HepG2 (cell line): ENCODE data around the gene AKAP9. TPM values are rescaled to one million over a fixed set of nuclear protein-coding genes. Genes with fewer than 3 reads are reported as not detected.
"Not testable (repeated sequence)": the region's sequence is repeated elsewhere in the genome, so short reads cannot be mapped to it uniquely, and the experiment has no call there.

Experiments
- ATAC-seq: fragments of 200-7000 bp; cut with Tn5 transposase; 3 replicates; pipeline ENCODE4 v1.9.1; 2020; ENCODE audit warnings: mild to moderate bottlenecking, moderate library complexity
- BruUV-seq: library from RNA; stranded (reverse); fragments of 400-500 nt; replicated peaks from 2 replicates; lab custom pipeline; 2021; lab: Mats Ljungman, UMichigan
- CTCF ChIA-PET: fragments of 300-600 bp; formaldehyde crosslinking; extraction: SDS; loops from one replicate; lab custom pipeline; 2021; ENCODE audit warnings: low total read pairs, inconsistent platforms, low intra/inter-chr PET ratio; lab: Yijun Ruan, JAX
- POLR2A ChIA-PET: fragments of 350-600 bp; sonication (Branson Sonifier 250); formaldehyde crosslinking; loops from one replicate; lab custom pipeline; 2020; ENCODE audit warnings: antibody characterized with exemption, inconsistent platforms; lab: Yijun Ruan, JAX
- DNase-seq: peaks from one replicate; pipeline ENCODE4 v3.0.0-alpha.2; 2015; ENCODE audit warnings: low spot score
- FAIRE-seq: peaks from 3 replicates; lab custom pipeline; 2011; peaks lifted over from hg19 to GRCh38; lab: Jason Lieb, UNC
- H2AFZ ChIP-seq: one replicate; pipeline ENCODE4 v1.6.1; 2011; ENCODE audit warnings: low read length, inconsistent platforms
- H3K27ac ChIP-seq: fragments of 300-600 bp; 3 replicates; pipeline ENCODE4 v1.8.0; 2011; ENCODE audit warnings: mixed run types, mild to moderate bottlenecking, mixed read lengths, low read length, inconsistent platforms; ENCODE audit not compliant: insufficient read depth; ENCODE audit errors: extremely low read length
- H3K27me3 ChIP-seq, 2 experiments: fragments of 200-600 bp in 1 of 2; 2 replicates in 1 of 2; 3 replicates in 1 of 2; pipeline versions ENCODE4 v1.6.0 to v1.8.0; 2011; ENCODE audit warnings: low read length in 2 of 2, mild to moderate bottlenecking in 2 of 2, moderate library complexity in 2 of 2, inconsistent platforms in 1 of 2; ENCODE audit not compliant: insufficient read depth in 2 of 2, control insufficient read depth in 1 of 2
- H3K36me3 ChIP-seq, 2 experiments: fragments of 200-600 bp in 1 of 2; replicated peaks in 1 of 2; 2 replicates in 1 of 2; 3 replicates in 1 of 2; pipeline versions ENCODE4 v1.5.1 to v1.8.0; 2011; ENCODE audit warnings: low read length in 2 of 2, inconsistent platforms in 1 of 2; ENCODE audit not compliant: insufficient read depth in 2 of 2, control insufficient read depth in 1 of 2
- H3K4me1 ChIP-seq: 2 replicates; pipeline ENCODE4 v1.5.1; 2012; ENCODE audit warnings: low read length, inconsistent platforms; ENCODE audit not compliant: insufficient read depth
- H3K4me2 ChIP-seq: 2 replicates; pipeline ENCODE4 v1.6.0; 2011; ENCODE audit warnings: low read depth, low read length, inconsistent platforms
- H3K4me3 ChIP-seq, 3 experiments: fragments of 200-600 bp in 1 of 3; sonication (generic), shearing (Covaris generic) in 1 of 3; replicated peaks in 1 of 3; 2 replicates each; pipeline ENCODE4 v1.5.1; 2011 to 2016; ENCODE audit warnings: low read length in 3 of 3, inconsistent platforms in 2 of 3, low read depth in 2 of 3, mild to moderate bottlenecking in 2 of 3, control low read depth in 1 of 3, mixed read lengths in 1 of 3; ENCODE audit not compliant: insufficient read depth in 1 of 3
- H3K79me2 ChIP-seq: one replicate; pipeline ENCODE4 v1.6.1; 2011; ENCODE audit warnings: low read length, inconsistent platforms; ENCODE audit not compliant: insufficient read depth
- H3K9ac ChIP-seq: 2 replicates; pipeline ENCODE4 v1.6.0; 2011; ENCODE audit warnings: mild to moderate bottlenecking, low read depth, low read length, inconsistent platforms; ENCODE audit not compliant: insufficient read depth
- H3K9me3 ChIP-seq: 2 replicates; pipeline ENCODE4 v1.5.1; 2012; ENCODE audit warnings: mild to moderate bottlenecking, low read length
- H4K20me1 ChIP-seq: 2 replicates; pipeline ENCODE4 v1.6.0; 2011; ENCODE audit warnings: inconsistent platforms, mild to moderate bottlenecking, low read length, moderate library complexity; ENCODE audit not compliant: insufficient read depth
- CBX1 ChIP-seq: IDR thresholded peaks from one replicate; pipeline ENCODE4 v1.6.1; 2016; ENCODE audit warnings: antibody characterized with exemption, low read depth
- CEBPB ChIP-seq: IDR thresholded peaks from 2 replicates; pipeline ENCODE4 v1.6.1; 2011; ENCODE audit warnings: low read depth, low read length, improper control_type of control experiment, borderline replicate concordance
- EED ChIP-seq: sonication (generic); formaldehyde crosslinking; IDR thresholded peaks from 2 replicates; pipeline ENCODE4 v1.5.0; 2020; ENCODE audit warnings: mild to moderate bottlenecking, missing genetic modification reagents
- HMG20A ChIP-seq: IDR thresholded peaks from 2 replicates; pipeline ENCODE4 v1.6.1; 2016; ENCODE audit warnings: borderline replicate concordance
- HOXA9 ChIP-seq: sonication (generic); formaldehyde crosslinking; IDR thresholded peaks from 2 replicates; pipeline ENCODE4 v1.8.1; 2022; ENCODE audit warnings: missing genetic modification reagents, mild to moderate bottlenecking, moderate library complexity, borderline replicate concordance
- KLF6 ChIP-seq: IDR thresholded peaks from 2 replicates; pipeline ENCODE4 v1.8.0; 2016; ENCODE audit warnings: missing biosample characterization, missing genetic modification reagents
- NFE2 ChIP-seq: sonication (generic); formaldehyde crosslinking; IDR thresholded peaks from 2 replicates; pipeline ENCODE4 v1.4.0; 2020; ENCODE audit warnings: missing genetic modification reagents
- NR2F1 ChIP-seq, 2 experiments: fragments of 450-650 bp in 1 of 2; formaldehyde crosslinking in 1 of 2; IDR thresholded peaks; 2 replicates each; pipeline versions ENCODE4 v1.5.0 to v1.6.1; 2016 to 2020; ENCODE audit warnings: mild to moderate bottlenecking in 1 of 2, missing compliant biosample characterization in 1 of 2, missing genetic modification reagents in 1 of 2, moderate library complexity in 1 of 2
- SATB2 ChIP-seq: sonication (generic); formaldehyde crosslinking; IDR thresholded peaks from 2 replicates; pipeline ENCODE4 v1.5.0; 2020; ENCODE audit warnings: missing genetic modification reagents
- SOX13 ChIP-seq, 3 experiments: fragments of 450-650 bp in 1 of 3; sonication (generic) in 1 of 3; formaldehyde crosslinking in 1 of 3; IDR thresholded peaks in 2 of 3; conservative IDR thresholded peaks in 1 of 3; 2 replicates each; pipeline versions ENCODE4 v1.5.0 to v1.6.1; 2016 to 2020; ENCODE audit warnings: antibody characterized with exemption in 1 of 3, mild to moderate bottlenecking in 1 of 3, missing compliant biosample characterization in 1 of 3, missing genetic modification reagents in 1 of 3, moderate library complexity in 1 of 3
- SRSF1 ChIP-seq: fragments of 200-400 bp; formaldehyde crosslinking; optimal IDR thresholded peaks from 2 replicates; pipeline ENCODE3; 2017; ENCODE audit warnings: mild to moderate bottlenecking, low read depth, low read length, moderate library complexity
- ZNF577 ChIP-seq: sonication (generic); formaldehyde crosslinking; IDR thresholded peaks from 2 replicates; pipeline ENCODE4 v1.4.0; 2020; ENCODE audit warnings: mild to moderate bottlenecking, low read depth, missing genetic modification reagents, borderline replicate concordance
- ZNF775 ChIP-seq: sonication (generic); formaldehyde crosslinking; IDR thresholded peaks from 2 replicates; pipeline ENCODE4 v1.4.0; 2020; ENCODE audit warnings: missing genetic modification reagents, mild to moderate bottlenecking, moderate library complexity, borderline replicate concordance
- ZNF792 ChIP-seq: IDR thresholded peaks from 2 replicates; pipeline ENCODE4 v1.6.1; 2016
- ZNF879 ChIP-seq: sonication (generic); formaldehyde crosslinking; IDR thresholded peaks from 2 replicates; pipeline ENCODE4 v1.8.1; 2023; ENCODE audit warnings: missing genetic modification reagents
- WGBS: methylation state at CpG from one replicate; pipeline ENCODE4 v1.1.6; 2017; ENCODE audit warnings: low lambda C conversion rate; 5-methylcytosine and 5-hydroxymethylcytosine counted together
- in situ Hi-C: cut with HindIII; loops from 2 replicates; pipeline ENCODE4 v1.10.0; 2017; ENCODE audit warnings: low pct_unique_long_range_greater_than_20kb; ENCODE audit not compliant: extremely low pct_ligation_motif_present
- intact Hi-C: fragments of 100-400 bp; cut with micrococcal nuclease; formaldehyde crosslinking; loops from one replicate; pipeline ENCODE4 v1.10.0; 2022; ENCODE audit not compliant: unreplicated experiment
- polyA plus RNA-seq, 8 experiments: library from polyadenylated mRNA; depleted of rRNA in 3 of 8; stranded (reverse) in 7 of 8; unstranded in 1 of 8; fragments of >200 nt; fragmentation: Illumina TruSeq in 4 of 8; extraction: Trizol in 4 of 8; gene quantifications; 2 replicates each; pipeline versions ENCODE4 v1.2.1 to v1.2.3, GENCODE V29; 2011 to 2016; ENCODE audit warnings: low read depth in 4 of 8, missing spikeins in 1 of 8, mixed read lengths in 1 of 8; ENCODE audit not compliant: insufficient read depth in 1 of 8
- total RNA-seq, 5 experiments: library from RNA; depleted of rRNA; stranded (reverse); fragments of >200 nt; fragmentation: Illumina TruSeq; extraction: Trizol; gene quantifications; 2 replicates each; pipeline ENCODE4 v1.2.3, GENCODE V29; 2016; ENCODE audit warnings: low read depth in 1 of 5
- TF ChIP-seq, protein P1 (sequence below): sonication (generic); formaldehyde crosslinking; IDR thresholded peaks from 2 replicates; pipeline ENCODE4 v1.8.0; 2022; ENCODE audit warnings: mild to moderate bottlenecking, missing genetic modification reagents, moderate library complexity
- TF ChIP-seq, protein P2 (sequence below): sonication (generic); formaldehyde crosslinking; IDR thresholded peaks from 2 replicates; pipeline ENCODE4 v1.4.0; 2020; ENCODE audit warnings: missing genetic modification reagents

Gene AKAP9
- total and polyA plus RNA-seq, 2 of the 13 experiments (the other 11 are each of a cell fraction or from before 2014, with no cell fraction given), result 27.6 to 33.1 TPM

DNA sequence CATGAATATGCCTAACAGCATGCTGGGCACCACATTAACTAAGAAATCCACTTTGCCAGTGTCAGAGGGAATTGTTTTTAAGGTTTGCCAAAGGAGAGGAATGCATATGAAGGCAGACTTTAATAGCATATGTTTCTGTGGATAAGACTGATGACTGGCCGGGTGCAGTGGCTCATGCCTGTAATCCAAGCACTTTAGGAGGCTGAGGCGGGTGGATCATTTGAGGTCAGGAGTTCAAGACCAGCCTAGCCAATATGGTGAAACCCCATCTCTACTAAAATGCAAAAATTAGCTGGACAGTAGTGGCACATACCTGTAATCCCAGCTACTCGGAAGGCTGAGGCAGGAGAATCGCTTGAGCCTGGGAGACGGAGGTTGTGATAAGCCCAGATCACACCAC is 47.0 kb upstream of the AKAP9 start:
- H2AFZ ChIP-seq, BruUV-seq, POLR2A ChIA-PET: not testable (repeated sequence)

DNA sequence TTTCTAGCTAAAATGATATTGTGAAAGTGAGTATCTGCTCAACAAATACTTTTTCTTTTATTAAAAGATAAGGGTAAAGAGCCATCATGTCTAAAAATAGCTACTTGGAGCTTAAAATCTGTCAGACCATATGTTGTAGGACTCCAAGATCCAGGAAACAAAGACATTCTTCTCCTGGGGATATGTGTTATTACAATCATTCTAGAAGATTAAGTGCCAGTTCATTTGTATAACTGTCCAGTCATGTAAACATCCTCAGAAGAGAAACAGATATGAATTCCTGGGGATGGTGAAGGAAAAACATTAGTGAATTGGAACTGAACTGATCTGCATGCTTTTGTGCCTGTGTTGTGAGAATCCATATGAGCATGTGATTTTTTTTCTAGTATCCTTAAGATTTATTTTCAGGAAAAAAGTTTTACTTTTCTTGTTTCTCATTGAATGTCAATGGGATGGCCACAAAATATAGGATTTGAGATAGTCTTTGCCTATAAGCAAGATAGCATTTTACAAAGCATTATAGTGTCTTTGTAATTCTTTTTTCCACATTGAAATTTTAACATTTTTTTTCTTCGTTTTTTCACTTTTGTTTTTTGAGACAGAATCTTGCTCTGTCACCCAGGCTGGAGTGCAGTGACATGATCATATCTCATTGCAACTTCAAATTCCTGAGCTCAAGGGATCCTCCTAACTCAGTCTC is 45.7 kb upstream of the AKAP9 start:
- no peaks in the 10 kb centered on the region for H3K4me1 ChIP-seq
- H3K27me3 ChIP-seq, result no peaks in the 10 kb centered on the region
- no peak overlapping the region for H3K27ac ChIP-seq
- intact Hi-C loops, result no loop called here
- no peak overlapping the region for H3K4me2 ChIP-seq
- no peak for FAIRE-seq
- H3K9ac ChIP-seq, result no peak overlapping the region
- no peak for DNase-seq
- WGBS, result 3% methylated on average over 1 of the region's 1 CpG
- no peaks in the 10 kb centered on the region for H3K9me3 ChIP-seq
- no peak overlapping the region for H3K4me3 ChIP-seq
- no TSS peak for BruUV-seq
- CTCF ChIA-PET, result no interaction called here
- H2AFZ ChIP-seq, result no peak overlapping the region
- in situ Hi-C loops, result no loop called here
- no peaks in the 10 kb centered on the region for H3K36me3 ChIP-seq
- ATAC-seq, result no peak
- H4K20me1 ChIP-seq, result no peaks in the 10 kb centered on the region
- no peaks in the 10 kb centered on the region for H3K79me2 ChIP-seq
- POLR2A ChIA-PET, result no interaction called here
- TF ChIP-seq CEBPB (no peak), ZNF577 (CRISPR knock-in tag) (no peak), ZNF775 (CRISPR knock-in tag) (no peak), CBX1 (no peak), SRSF1 (no peak), ZNF792 (no peak), KLF6 (CRISPR knock-in tag) (no peak), SOX13 (IDR thresholded peaks at IDR 0.05) (no peak), SOX13 (CRISPR knock-in tag; conservative IDR thresholded peaks at IDR 0.05 in 1 of 2, IDR thresholded peaks at IDR 0.05 in 1 of 2) (no peak), EED (CRISPR knock-in tag) (no peak), NFE2 (CRISPR knock-in tag) (no peak), NR2F1 (CRISPR knock-in tag; IDR thresholded peaks at IDR 0.05) (no peak), ZNF879 (no peak), SATB2 (CRISPR knock-in tag) (no peak), HMG20A (no peak), HOXA9 (CRISPR knock-in tag) (no peak)
- TF ChIP-seq, protein P1, sequence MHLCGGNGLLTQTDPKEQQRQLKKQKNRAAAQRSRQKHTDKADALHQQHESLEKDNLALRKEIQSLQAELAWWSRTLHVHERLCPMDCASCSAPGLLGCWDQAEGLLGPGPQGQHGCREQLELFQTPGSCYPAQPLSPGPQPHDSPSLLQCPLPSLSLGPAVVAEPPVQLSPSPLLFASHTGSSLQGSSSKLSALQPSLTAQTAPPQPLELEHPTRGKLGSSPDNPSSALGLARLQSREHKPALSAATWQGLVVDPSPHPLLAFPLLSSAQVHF (CRISPR knock-in tag), result no peak
- TF ChIP-seq, protein P2, sequence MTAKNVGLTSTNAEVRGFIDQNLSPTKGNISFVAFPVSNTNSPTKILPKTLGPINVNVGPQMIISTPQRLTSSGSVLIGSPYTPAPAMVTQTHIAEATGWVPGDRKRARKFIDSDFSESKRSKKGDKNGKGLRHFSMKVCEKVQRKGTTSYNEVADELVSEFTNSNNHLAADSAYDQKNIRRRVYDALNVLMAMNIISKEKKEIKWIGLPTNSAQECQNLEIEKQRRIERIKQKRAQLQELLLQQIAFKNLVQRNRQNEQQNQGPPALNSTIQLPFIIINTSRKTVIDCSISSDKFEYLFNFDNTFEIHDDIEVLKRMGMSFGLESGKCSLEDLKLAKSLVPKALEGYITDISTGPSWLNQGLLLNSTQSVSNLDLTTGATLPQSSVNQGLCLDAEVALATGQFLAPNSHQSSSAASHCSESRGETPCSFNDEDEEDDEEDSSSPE (CRISPR knock-in tag), result no peak

More for the DNA sequence above, 47.0 kb upstream of the AKAP9 start:
- H3K27ac ChIP-seq, H3K9me3 ChIP-seq, H3K4me2 ChIP-seq, FAIRE-seq, intact Hi-C loops, H3K9ac ChIP-seq, H4K20me1 ChIP-seq, in situ Hi-C loops, H3K79me2 ChIP-seq, ATAC-seq, CTCF ChIA-PET, H3K27me3 ChIP-seq, H3K4me3 ChIP-seq, H3K36me3 ChIP-seq, H3K4me1 ChIP-seq, DNase-seq: not testable (repeated sequence)
- 58% methylated on average over 5 of the region's 5 CpGs for WGBS
